Measurements from ENCODE around the gene MYH15.

DNA sequence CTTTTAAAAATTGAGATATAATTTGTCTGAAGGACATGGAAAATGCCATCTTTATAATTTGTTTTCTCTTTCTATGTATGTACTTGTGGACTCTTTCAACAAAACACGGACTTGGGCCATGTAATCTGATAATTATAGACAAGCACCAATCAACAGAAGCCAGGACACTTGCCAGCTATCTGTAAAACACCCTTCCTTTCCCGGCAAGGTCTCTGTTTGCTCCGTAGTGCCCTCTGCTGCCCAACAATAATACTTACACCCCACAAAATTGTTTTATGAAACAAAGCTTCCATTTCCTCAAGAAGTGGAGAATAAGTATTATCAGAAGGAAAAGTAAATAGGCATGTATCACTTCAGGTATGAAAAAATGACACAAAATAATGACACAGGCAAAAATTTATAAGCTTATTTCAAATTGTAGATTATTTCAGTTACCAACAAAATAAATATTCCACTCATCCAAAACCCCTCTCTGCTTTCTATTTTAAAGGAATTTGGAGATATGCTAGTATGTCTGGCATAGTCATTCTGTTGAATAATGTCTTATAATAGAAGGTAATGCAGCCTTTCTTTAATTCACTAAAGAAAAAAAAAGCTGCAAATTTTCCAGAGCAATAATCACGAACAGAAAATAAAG is 32.8 kb downstream of the MYH15 start:
- TF ChIP-seq, protein P1, sequence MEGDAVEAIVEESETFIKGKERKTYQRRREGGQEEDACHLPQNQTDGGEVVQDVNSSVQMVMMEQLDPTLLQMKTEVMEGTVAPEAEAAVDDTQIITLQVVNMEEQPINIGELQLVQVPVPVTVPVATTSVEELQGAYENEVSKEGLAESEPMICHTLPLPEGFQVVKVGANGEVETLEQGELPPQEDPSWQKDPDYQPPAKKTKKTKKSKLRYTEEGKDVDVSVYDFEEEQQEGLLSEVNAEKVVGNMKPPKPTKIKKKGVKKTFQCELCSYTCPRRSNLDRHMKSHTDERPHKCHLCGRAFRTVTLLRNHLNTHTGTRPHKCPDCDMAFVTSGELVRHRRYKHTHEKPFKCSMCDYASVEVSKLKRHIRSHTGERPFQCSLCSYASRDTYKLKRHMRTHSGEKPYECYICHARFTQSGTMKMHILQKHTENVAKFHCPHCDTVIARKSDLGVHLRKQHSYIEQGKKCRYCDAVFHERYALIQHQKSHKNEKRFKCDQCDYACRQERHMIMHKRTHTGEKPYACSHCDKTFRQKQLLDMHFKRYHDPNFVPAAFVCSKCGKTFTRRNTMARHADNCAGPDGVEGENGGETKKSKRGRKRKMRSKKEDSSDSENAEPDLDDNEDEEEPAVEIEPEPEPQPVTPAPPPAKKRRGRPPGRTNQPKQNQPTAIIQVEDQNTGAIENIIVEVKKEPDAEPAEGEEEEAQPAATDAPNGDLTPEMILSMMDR (IDR thresholded peaks at IDR 0.05): peak; percentile 46 to 76 (median 70)
- no peak for TF ChIP-seq POLR2A (IDR thresholded peaks at IDR 0.05)

All from upper lobe of left lung (tissue), 4 donors.